Stimulated activated CD8-positive, alpha-beta memory T cell treated with anti-CD3 and anti-CD28 coated beads, Interleukin-2, amount 100 ng/mL, for 48 hours (primary cell): ENCODE data around the gene ARFGAP1.
"Not testable (repeated sequence)": the region's sequence is repeated elsewhere in the genome, so short reads cannot be mapped to it uniquely, and the experiment has no call there.

Source experiments
- DNase-seq, 2 donors: peaks; one replicate each; pipeline ENCODE4 v3.0.0-alpha.2; 2020; ENCODE audit warnings: low read depth in 2 of 2

ARFGAP1 gene

DNA sequence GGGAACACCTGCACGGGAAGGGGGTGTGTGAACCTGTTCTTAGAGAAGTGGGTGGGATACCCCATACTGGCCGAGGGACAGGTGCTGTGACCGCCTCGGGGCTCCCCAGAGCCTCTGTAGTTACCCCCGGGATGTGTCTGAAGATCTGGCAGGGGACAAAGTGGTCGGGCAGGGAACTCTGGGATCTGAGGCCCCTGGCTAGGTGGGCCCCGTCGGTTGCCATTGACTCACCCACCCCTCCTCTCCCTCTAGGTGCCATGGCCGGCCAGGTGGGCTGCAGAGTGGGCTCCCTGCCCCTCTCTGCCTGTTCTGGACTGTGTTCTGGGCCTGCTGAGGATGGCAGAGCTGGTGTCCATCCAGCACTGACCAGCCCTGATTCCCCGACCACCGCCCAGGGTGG is 32.6 kb upstream of the ARFGAP1 start:
- DNase-seq: no peak

DNA sequence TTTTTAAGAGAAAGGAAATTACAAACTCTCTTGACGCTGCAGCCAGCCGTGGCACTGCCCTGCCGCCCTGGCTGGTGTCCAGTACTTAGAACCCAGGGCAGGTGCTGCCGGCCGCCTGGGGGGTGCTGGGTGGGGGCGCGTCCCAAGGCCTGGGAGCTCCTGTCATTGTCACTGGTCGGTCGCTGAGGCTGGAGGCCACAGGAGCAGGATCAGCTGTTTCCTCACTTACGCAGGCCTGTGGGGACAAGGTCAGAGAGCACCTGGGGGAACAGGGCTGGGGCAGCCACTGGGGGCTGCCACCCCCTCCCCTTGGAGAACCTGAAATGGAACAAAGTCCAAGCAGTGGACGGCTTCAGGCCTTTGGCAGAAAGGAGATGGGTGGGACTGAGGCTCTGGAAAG is 31.3 kb upstream of the ARFGAP1 start:
- no peak for DNase-seq

- DNase-seq: no peak
These were observed 29.9 kb upstream of the ARFGAP1 start for GRCh38 chr20:63242736-63243135.

DNA sequence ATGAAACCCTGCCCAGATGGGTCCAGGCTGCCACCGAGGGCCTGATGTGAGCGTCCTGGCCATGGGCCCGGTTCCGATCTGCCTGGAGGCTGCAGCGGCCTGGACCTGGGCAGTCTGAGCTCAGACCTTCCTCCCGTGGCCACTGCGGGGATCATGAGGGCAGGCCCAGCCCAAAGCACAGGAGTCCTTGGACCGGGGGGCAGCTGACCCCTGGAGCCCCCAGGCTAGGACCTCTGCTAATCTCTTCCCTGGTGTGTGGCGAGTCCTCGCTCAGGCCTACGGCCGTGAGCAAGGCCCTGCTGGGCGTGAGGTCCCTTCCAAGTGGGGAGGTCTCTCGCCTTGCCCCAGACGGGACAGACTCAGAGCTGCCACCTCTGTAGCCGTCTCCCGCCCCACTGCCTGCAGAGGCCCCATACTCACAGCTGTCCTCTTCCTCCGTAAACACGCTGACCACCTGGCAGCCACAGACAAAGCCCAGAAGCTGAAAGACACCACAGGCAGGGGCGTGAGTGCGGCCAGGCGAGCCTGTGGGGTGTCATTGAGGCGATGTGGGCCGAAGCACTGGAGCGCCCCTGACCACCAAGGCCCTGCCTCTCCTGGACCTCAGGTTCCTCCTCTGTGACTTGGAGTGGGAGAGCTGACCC is 28.9 kb upstream of the ARFGAP1 start:
- no peak for DNase-seq

GRCh38 chr20:63244468-63244867 is 28.1 kb upstream of the ARFGAP1 start:
- DNase-seq: no peak

GRCh38 chr20:63246490-63247288 is 25.9 kb upstream of the ARFGAP1 start:
- no peak for DNase-seq

DNA sequence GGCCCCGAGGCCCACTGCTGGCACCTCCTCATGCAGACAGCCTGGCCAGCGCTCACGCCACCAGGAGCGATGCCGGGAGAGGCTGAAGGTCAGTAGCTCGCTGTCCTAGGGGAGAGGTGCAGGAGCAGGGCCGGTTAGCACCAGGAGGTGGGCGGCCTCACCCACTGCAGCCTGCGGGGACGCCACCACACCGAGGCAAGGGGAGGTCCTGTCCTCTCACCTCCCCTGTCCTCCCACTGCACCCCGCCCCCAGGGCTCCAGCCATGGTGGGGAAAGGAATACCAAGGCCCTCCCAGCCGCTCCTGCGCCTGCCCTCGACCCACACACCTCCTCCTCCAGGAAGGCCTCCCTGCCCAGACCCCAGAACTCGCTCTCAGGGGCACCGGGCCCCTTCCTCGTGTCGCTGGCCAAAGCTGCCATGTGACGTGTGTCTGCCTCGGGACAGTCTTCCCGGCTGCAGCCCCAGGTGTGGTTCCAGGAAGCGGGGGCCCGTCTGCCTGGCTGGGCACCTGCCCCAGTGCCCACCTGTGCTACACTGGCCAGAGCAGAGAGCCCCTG is 24.9 kb upstream of the ARFGAP1 start:
- DNase-seq: no peak

- DNase-seq: no peak
These were observed 23.6 kb upstream of the ARFGAP1 start for GRCh38 chr20:63248835-63249591.

DNA sequence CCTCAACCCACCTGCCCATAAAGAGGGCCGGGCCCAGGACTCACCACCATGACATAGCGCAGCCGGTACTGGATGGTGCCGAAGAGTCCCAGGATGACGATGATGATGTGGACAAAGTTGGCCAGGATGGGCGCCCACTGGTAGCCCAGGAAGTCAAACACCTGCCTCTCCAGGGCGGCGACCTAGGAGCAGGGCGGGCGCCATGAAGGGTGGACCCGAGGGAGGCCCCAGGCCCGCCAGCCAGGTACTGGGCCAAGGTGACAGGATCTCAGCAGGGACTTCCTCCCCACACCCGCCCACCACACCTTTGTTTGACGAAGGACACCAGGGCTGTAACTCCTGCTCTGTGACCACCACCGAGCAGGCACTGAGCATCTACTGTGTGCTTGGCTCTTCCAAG is 22.7 kb upstream of the ARFGAP1 start:
- DNase-seq: no peak

- DNase-seq: not testable (repeated sequence)
These were observed 21.3 kb upstream of the ARFGAP1 start for GRCh38 chr20:63251350-63251749.

- DNase-seq: no peak
These were observed 20.3 kb upstream of the ARFGAP1 start for GRCh38 chr20:63252284-63252711.

DNA sequence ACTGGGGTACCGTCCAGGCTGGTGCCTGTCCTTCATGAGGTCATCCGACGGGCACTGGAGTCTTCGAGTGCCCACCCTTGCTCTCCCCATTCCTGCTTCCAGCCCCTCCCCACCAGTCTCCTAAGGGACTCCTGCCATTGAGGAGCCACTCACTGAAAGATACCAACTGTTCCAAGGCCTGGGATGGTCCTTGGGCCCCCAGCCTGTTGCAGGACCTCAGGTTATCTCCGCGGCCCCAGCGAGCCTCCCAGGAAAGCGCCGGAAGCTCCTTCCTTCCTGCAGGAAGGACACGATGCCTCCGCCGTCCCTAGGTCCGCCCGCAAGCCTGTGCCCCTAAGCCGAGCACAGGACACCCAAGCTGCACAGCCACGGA is 19.6 kb upstream of the ARFGAP1 start:
- DNase-seq: no peak

DNA sequence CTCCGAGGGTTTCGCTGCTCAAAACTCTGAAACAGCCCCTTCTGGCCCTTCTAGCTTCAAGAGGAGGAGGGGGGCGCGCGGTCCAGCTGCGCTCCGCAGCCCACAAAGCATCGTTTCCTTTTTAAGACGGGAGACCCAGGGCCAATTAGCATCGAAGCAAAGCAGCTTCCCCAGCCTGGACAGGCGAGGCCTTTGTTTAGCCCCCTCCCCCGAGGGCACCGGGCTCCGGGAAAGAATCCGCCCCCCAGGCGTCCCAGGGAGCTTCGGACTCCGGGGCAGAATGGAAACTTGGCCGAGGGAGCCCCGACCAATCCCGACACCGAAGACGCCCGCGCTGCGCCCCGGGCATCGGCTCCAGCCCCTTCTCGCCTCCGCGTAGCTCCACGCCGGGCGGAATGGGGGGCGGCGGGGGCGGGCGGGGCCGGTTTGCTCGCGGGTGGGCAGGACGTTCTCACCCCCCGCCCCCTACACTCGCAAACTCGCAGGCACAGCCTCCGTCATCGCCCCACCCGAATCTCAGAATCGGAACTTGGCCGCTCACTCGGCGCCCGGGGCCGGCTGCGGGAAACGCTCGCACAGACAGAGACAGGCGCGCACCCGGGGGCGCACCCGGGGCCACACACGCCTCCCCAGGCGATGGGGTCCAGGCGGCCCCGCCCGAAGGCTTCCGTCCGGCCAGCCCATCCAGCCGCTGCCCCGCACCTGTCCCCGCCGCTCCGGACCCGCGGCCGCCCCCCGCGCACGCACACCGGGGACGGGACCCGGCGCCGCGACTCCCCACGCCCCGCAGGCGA is 19.0 kb upstream of the ARFGAP1 start:
- no peak for DNase-seq

- no peak for DNase-seq
These were observed 18.4 kb upstream of the ARFGAP1 start, which contains the start of gene NKAIN4 for GRCh38 chr20:63254232-63254605. NKAIN4 (minus strand) TSS chr20:63254463; CDS start chr20:63254450, 13 bp downstream.

- no peak for DNase-seq
These were observed 17.8 kb upstream of the ARFGAP1 start for GRCh38 chr20:63254606-63255384.

GRCh38 chr20:63255931-63256704 is 16.5 kb upstream of the ARFGAP1 start:
- no peak for DNase-seq

GRCh38 chr20:63256954-63257353 is 15.7 kb upstream of the ARFGAP1 start:
- DNase-seq: no peak

GRCh38 chr20:63257629-63258028 is 15.0 kb upstream of the ARFGAP1 start:
- DNase-seq: no peak

DNA sequence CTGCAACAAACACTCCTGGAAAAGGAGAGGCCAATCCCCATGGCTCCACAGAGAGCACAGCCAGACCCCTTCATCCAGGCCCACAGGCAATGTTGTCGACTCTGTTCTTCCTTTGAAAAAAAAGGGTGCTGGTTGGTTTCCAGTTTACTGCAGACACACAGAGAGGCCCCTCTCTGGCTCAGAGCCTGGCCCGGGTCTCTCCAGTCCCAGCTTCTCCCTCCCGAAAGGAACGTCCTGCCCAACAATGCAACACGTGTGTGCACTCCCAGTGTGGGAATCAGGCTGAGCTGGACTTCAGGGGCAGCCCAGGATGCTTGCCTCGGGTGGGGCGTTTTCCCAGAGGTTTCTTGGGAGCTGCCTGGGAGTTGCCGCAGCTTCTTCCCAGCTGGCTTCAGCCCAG is 13.8 kb upstream of the ARFGAP1 start:
- DNase-seq: no peak
